Bone marrow (tissue), 2 donors: ENCODE data around the gene CCDC192.
"Not testable (repeated sequence)": the region's sequence is repeated elsewhere in the genome, so short reads cannot be mapped to it uniquely, and the experiment has no call there.

Source experiments
- DNase-seq, 2 donors: peaks; one replicate each; lab custom pipeline; 2025; lab: John Stamatoyannopoulos, UW

Gene CCDC192

GRCh38 chr5:127847641-127848040 lies 144.4 kb downstream of the CCDC192 start:
- DNase-seq = not testable (repeated sequence)

- no peak for DNase-seq
Measured at GRCh38 chr5:127848098-127848497, 144.9 kb downstream of the CCDC192 start.

DNA sequence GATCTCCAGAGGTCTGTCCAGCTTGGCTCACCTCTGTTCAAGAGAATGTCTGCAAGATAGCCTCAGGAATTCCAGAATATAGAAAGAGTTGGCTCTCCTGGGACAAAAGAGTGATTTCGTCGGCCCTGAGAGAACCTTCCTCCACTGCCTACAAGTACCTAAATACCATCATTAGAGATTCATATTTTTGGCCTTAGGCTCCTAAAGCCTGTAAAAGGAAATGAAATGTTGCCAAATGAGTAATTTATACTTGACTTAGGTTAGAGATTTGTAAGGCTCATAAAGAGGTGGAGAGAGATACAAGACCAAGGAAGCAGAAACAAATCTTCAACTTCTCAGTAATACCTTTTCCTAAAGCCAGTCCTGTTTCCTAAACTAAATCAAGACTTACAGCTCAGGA lies 146.2 kb downstream of the CCDC192 start:
- DNase-seq = no peak

DNA sequence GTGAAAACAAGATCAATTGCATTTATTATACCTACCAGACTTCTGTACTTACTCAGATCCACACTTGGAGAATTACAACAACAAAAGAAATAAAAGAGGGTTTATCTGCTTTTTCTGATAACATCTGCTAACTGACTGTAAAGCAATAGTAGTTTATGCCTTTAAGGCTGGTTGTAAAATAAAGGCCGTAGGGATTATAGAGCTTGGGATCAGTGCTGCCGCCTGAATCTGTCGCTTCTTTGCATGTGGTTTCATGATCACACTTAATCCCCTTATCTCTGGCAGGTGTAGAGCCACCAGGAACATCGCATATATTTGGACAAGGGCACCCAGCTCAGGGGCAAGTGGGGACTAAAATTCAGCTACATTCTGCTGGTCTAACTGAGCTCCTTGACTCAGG lies 146.7 kb downstream of the CCDC192 start:
- DNase-seq = no peak

DNA sequence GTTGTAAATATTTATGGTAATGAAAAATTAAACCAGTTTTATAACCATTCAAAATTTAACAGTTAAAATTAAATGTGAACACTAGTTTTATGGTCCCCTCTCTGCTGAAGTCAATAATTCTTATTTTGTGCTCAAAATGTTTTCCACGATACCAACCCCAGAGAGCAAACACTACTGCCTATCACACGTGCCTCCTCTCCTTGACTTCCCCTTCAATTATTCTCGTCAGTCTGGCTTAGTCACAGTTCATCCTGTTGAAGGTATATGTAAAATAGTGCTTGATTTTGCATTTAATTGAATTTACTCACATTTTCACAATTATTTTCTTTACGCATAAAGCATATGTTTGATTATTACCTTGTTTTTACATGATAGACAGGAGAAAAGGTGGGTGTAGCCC lies 148.8 kb downstream of the CCDC192 start:
- no peak for DNase-seq

- no peak for DNase-seq
Measured at GRCh38 chr5:127854520-127854919, 151.3 kb downstream of the CCDC192 start.

DNA sequence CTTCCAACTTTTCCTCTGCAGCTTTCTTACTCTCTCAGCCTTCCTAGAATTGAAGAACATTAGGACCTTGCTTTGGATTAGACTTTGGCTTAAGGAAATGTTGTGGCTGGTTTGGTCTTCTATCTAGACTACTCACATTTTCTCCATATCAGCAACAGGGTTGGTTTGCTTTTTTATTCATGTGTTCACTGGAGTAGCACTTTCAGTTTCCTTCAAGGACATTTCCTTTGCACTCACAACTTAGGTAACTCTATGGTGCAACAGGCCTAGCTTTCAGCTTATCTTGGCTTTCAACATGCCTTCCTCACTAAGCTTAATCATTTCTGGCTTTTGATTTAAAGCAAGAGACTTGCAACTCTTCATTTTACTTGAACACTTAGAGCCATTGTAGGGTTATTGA lies 153.1 kb downstream of the CCDC192 start:
- no peak for DNase-seq

GRCh38 chr5:127858116-127858784 lies 155.1 kb downstream of the CCDC192 start:
- no peak for DNase-seq

GRCh38 chr5:127860291-127860690 lies 157.1 kb downstream of the CCDC192 start:
- no peak for DNase-seq

- DNase-seq = no peak
Measured at GRCh38 chr5:127863161-127863560, 160.0 kb downstream of the CCDC192 start.

GRCh38 chr5:127863610-127864395 lies 160.6 kb downstream of the CCDC192 start:
- no peak for DNase-seq

DNA sequence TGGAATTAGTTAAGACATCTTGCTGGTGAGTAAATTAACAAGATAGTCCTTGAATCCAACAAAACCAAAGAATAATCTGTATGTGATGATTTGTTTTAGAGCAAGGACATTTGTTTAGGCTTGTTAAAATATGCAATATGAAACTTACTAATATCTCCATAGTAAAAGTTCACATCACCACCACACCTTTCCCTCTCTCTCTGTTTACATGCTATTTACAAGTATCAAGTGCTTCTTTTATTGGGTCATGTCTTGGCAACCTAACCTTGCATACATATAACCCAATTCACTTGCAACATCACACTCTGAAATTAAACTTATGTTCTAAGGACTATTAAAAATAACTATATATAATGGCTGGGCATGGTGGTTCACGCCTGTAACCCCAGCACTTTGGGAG lies 161.3 kb downstream of the CCDC192 start:
- DNase-seq = no peak

- DNase-seq = no peak
Measured at GRCh38 chr5:127865273-127865672, 162.1 kb downstream of the CCDC192 start.

DNA sequence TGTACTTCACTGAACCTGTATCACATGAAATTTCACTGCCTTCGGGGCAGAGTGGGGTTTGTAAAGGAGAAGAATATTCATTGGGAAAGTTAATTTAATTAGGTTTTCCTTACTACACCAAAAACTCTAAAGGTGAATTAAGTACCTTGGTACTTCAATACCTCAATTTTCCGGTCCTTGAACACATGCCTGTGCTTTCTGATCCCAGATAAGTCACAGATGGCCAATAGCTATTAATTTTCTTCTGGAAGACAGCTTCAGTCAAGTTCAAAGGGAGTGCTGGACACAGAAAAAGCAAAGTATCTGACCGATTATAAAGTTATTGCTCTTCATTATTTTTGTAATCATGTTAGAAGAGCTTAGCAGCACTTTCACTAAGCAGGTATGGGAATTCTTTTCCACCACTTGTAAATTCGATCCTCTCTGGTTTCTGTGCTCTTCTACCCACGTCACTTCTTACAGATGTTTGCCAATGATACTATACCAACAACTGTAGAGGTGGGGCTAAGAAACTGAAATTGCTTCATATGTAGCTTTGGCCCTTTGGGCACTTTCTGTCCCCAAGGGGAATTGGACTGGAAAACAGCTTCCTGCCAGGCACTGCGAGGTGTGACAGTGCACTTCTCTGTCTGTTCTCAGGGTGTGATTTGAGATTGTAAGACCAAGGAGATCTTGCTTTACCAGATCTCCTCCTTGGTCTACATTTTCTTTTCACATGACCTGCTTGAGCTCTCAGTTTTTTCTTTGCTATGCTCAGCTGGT lies 164.0 kb downstream of the CCDC192 start:
- DNase-seq = no peak

DNA sequence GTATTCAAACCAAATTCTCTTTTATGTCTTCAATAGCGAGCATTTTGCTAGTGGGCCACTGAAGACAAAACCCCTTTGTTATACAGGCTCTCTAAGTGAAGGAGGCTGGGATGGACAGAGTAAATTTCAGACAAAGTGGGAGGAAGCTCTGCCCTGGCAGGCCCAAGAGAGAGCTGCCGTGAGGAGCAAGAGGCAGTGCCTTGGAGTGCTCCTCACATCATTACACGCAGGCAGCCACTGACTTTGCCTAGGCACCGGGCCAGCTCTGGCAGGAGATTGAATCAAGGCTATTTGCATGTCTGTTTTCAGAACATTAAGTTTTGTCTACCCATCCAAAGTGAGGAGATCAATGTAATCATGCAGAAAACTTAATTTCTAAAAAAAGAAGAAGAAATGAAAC lies 167.7 kb downstream of the CCDC192 start:
- DNase-seq = no peak

DNA sequence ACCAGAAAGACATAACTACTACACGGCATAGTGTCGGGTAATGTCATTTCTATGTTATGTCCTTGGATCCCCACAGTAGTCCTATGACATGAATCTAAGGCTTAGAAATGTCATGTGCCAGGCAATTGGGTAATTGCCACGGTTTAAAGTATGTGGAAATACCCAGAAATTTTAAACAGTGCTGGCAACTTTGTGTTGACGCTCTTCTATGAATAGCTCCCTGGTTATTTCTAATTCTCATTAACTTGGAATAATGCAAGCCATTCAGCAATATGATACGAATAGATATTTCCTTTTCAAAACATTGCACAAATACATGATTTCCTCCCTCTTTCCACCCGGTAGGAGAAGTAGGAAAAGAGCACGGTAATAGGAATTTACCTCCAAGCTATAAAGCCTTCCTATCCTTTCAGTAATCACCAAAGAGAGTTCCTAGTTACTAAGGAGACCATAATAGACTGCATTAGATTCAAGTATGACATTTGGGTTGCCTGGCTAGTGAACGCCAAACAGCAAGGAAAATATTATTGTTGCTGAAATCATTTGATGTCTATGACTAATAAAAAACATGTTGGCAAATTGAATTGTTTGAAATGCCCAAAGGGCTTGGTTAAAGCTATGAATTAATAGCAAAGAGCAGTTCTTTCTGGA lies 168.4 kb downstream of the CCDC192 start:
- DNase-seq = no peak

DNA sequence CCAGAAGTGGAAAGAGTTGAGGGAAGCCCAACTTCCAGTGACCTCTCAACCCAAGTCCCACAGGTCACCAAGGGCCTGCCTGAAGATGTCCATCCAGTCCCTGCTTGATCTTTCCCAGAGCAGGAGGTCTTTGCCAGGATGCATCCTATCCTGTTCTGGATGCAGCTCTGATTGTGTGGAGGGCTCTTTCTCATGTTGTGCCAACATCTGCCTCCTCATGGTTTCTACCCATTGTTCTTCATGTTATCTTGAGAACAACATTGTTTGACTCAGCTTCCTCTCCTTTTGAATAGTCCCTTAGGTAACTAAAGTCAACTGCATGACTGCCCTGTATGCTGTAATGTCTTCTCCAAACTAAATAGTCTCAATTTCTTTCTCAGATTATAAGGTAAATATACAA lies 169.3 kb downstream of the CCDC192 start:
- no peak for DNase-seq

- DNase-seq = peak in 1 of 2 donors; percentile 65
Measured at GRCh38 chr5:127875235-127876021, 172.2 kb downstream of the CCDC192 start.

- no peak for DNase-seq
Measured at GRCh38 chr5:127876384-127876783, 173.2 kb downstream of the CCDC192 start.

DNA sequence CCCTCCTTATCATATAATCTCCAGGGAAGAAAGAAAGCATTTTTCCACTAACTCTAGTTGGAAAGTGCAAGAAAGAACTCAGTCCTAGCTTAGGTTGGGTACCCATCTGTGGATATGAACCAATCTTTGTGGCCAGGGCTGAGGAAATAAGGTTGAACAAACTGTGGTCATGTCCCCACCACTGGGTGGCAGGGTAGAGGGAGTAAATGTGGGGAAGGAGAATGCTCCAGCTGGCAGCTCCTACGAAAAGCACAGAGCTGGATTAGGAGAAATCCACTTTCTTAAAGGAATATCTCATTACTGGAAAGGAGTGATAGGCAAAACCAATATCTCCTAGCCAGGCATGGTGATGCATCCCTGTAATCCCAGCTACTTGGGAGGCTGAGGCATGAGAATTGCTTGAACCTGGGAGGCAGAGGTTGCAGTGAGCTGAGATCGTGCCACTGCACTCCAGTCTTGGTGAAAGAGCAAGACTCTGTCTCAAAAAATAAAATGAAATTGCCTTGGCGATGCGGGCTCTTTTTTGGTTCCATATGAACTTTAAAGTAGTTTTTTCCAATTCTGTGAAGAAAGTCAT lies 175.1 kb downstream of the CCDC192 start:
- peak in 1 of 2 donors; percentile 11 for DNase-seq

GRCh38 chr5:127884416-127884815 lies 181.2 kb downstream of the CCDC192 start:
- DNase-seq = no peak
